HepG2 (cell line): ENCODE measurements around the gene ARSB. TPM values are rescaled to one million over a fixed set of nuclear protein-coding genes. Genes with fewer than 3 reads are reported as not detected.

Experiments
- ATAC-seq: fragments of 200-7000 bp; cut with Tn5 transposase; 3 replicates; pipeline ENCODE4 v1.9.1; 2020; ENCODE audit warnings: mild to moderate bottlenecking, moderate library complexity
- BruUV-seq: library from RNA; stranded (reverse); fragments of 400-500 nt; replicated peaks from 2 replicates; lab custom pipeline; 2021; lab: Mats Ljungman, UMichigan
- CTCF ChIA-PET: fragments of 300-600 bp; formaldehyde crosslinking; extraction: SDS; loops from one replicate; lab custom pipeline; 2021; ENCODE audit warnings: low total read pairs, inconsistent platforms, low intra/inter-chr PET ratio; lab: Yijun Ruan, JAX
- POLR2A ChIA-PET: fragments of 350-600 bp; sonication (Branson Sonifier 250); formaldehyde crosslinking; loops from one replicate; lab custom pipeline; 2020; ENCODE audit warnings: antibody characterized with exemption, inconsistent platforms; lab: Yijun Ruan, JAX
- DNase-seq: peaks from one replicate; pipeline ENCODE4 v3.0.0-alpha.2; 2015; ENCODE audit warnings: low spot score
- FAIRE-seq: peaks from 3 replicates; lab custom pipeline; 2011; peaks lifted over from hg19 to GRCh38; lab: Jason Lieb, UNC
- H2AFZ ChIP-seq: one replicate; pipeline ENCODE4 v1.6.1; 2011; ENCODE audit warnings: low read length, inconsistent platforms
- H3K27ac ChIP-seq: fragments of 300-600 bp; 3 replicates; pipeline ENCODE4 v1.8.0; 2011; ENCODE audit warnings: mixed run types, mild to moderate bottlenecking, mixed read lengths, low read length, inconsistent platforms; ENCODE audit not compliant: insufficient read depth; ENCODE audit errors: extremely low read length
- H3K27me3 ChIP-seq, 2 experiments: fragments of 200-600 bp in 1 of 2; 2 replicates in 1 of 2; 3 replicates in 1 of 2; pipeline versions ENCODE4 v1.6.0 to v1.8.0; 2011; ENCODE audit warnings: low read length in 2 of 2, mild to moderate bottlenecking in 2 of 2, moderate library complexity in 2 of 2, inconsistent platforms in 1 of 2; ENCODE audit not compliant: insufficient read depth in 2 of 2, control insufficient read depth in 1 of 2
- H3K36me3 ChIP-seq, 2 experiments: fragments of 200-600 bp in 1 of 2; replicated peaks in 1 of 2; 2 replicates in 1 of 2; 3 replicates in 1 of 2; pipeline versions ENCODE4 v1.5.1 to v1.8.0; 2011; ENCODE audit warnings: low read length in 2 of 2, inconsistent platforms in 1 of 2; ENCODE audit not compliant: insufficient read depth in 2 of 2, control insufficient read depth in 1 of 2
- H3K4me1 ChIP-seq: 2 replicates; pipeline ENCODE4 v1.5.1; 2012; ENCODE audit warnings: low read length, inconsistent platforms; ENCODE audit not compliant: insufficient read depth
- H3K4me2 ChIP-seq: 2 replicates; pipeline ENCODE4 v1.6.0; 2011; ENCODE audit warnings: low read depth, low read length, inconsistent platforms
- H3K4me3 ChIP-seq, 3 experiments: fragments of 200-600 bp in 1 of 3; sonication (generic), shearing (Covaris generic) in 1 of 3; replicated peaks in 1 of 3; 2 replicates each; pipeline ENCODE4 v1.5.1; 2011 to 2016; ENCODE audit warnings: low read length in 3 of 3, inconsistent platforms in 2 of 3, low read depth in 2 of 3, mild to moderate bottlenecking in 2 of 3, control low read depth in 1 of 3, mixed read lengths in 1 of 3; ENCODE audit not compliant: insufficient read depth in 1 of 3
- H3K79me2 ChIP-seq: one replicate; pipeline ENCODE4 v1.6.1; 2011; ENCODE audit warnings: low read length, inconsistent platforms; ENCODE audit not compliant: insufficient read depth
- H3K9ac ChIP-seq: 2 replicates; pipeline ENCODE4 v1.6.0; 2011; ENCODE audit warnings: mild to moderate bottlenecking, low read depth, low read length, inconsistent platforms; ENCODE audit not compliant: insufficient read depth
- H3K9me3 ChIP-seq: 2 replicates; pipeline ENCODE4 v1.5.1; 2012; ENCODE audit warnings: mild to moderate bottlenecking, low read length
- H4K20me1 ChIP-seq: 2 replicates; pipeline ENCODE4 v1.6.0; 2011; ENCODE audit warnings: inconsistent platforms, mild to moderate bottlenecking, low read length, moderate library complexity; ENCODE audit not compliant: insufficient read depth
- ASH2L ChIP-seq: fragments of 300-600, 200-600 bp; sonication (generic); IDR thresholded peaks from 2 replicates; pipeline ENCODE4 v1.7.0; 2017; ENCODE audit warnings: low read depth, mild to moderate bottlenecking, moderate library complexity, mixed read lengths, low read length; ENCODE audit not compliant: insufficient read length
- ATAD3A ChIP-seq: sonication (generic); formaldehyde crosslinking; IDR thresholded peaks from 2 replicates; pipeline ENCODE4 v1.4.0; 2020; ENCODE audit warnings: missing genetic modification reagents
- HCFC1 ChIP-seq: fragments of 150-350 bp; IDR thresholded peaks from 2 replicates; pipeline ENCODE4 v1.6.1; 2014; ENCODE audit warnings: low read depth, low read length
- JUND ChIP-seq: sonication (generic); formaldehyde crosslinking; IDR thresholded peaks from 2 replicates; pipeline ENCODE4 v1.8.0; 2022; ENCODE audit warnings: mild to moderate bottlenecking, missing genetic modification reagents
- PPARG ChIP-seq: conservative IDR thresholded peaks from 2 replicates; pipeline ENCODE4 v1.6.1; 2016; ENCODE audit warnings: missing biosample characterization, missing genetic modification reagents
- ZNF563 ChIP-seq: sonication (generic); formaldehyde crosslinking; IDR thresholded peaks from 2 replicates; pipeline ENCODE4 v1.8.0; 2022; ENCODE audit warnings: mild to moderate bottlenecking, moderate library complexity, missing genetic modification reagents
- ZNF879 ChIP-seq: sonication (generic); formaldehyde crosslinking; IDR thresholded peaks from 2 replicates; pipeline ENCODE4 v1.8.1; 2023; ENCODE audit warnings: missing genetic modification reagents
- in situ Hi-C: cut with HindIII; loops from 2 replicates; pipeline ENCODE4 v1.10.0; 2017; ENCODE audit warnings: low pct_unique_long_range_greater_than_20kb; ENCODE audit not compliant: extremely low pct_ligation_motif_present
- intact Hi-C: fragments of 100-400 bp; cut with micrococcal nuclease; formaldehyde crosslinking; loops from one replicate; pipeline ENCODE4 v1.10.0; 2022; ENCODE audit not compliant: unreplicated experiment
- polyA plus RNA-seq, 8 experiments: library from polyadenylated mRNA; depleted of rRNA in 3 of 8; stranded (reverse) in 7 of 8; unstranded in 1 of 8; fragments of >200 nt; fragmentation: Illumina TruSeq in 4 of 8; extraction: Trizol in 4 of 8; gene quantifications; 2 replicates each; pipeline versions ENCODE4 v1.2.1 to v1.2.3, GENCODE V29; 2011 to 2016; ENCODE audit warnings: low read depth in 4 of 8, missing spikeins in 1 of 8, mixed read lengths in 1 of 8; ENCODE audit not compliant: insufficient read depth in 1 of 8
- total RNA-seq, 5 experiments: library from RNA; depleted of rRNA; stranded (reverse); fragments of >200 nt; fragmentation: Illumina TruSeq; extraction: Trizol; gene quantifications; 2 replicates each; pipeline ENCODE4 v1.2.3, GENCODE V29; 2016; ENCODE audit warnings: low read depth in 1 of 5
- TF ChIP-seq, protein P1 (sequence below): sonication (generic); formaldehyde crosslinking; IDR thresholded peaks from 2 replicates; pipeline ENCODE4 v1.5.0; 2020; ENCODE audit warnings: missing genetic modification reagents

ARSB gene
- total and polyA plus RNA-seq, 2 of the 13 experiments (the other 11 are each of a cell fraction or from before 2014, with no cell fraction given), result 52.6 to 66.4 TPM

DNA sequence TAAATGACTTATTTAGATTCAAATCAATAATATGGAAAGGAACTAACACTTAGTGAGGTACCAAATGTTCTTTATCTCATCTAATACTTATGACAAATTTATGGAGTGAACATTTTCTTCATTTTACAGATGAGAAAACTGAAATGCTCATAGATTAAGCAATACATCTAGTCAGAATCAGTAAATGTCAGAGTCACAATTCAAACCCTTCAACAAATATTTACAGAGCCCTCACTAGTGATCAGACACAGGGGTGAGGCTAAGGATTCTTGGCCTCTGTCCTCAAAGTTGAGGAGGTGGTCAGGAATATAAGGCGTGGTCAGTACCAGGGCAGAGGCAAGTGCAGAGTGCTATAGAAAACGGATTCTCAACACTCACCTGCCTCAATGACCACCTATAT lies 29.5 kb upstream of the ARSB start (continued):
- no peak for TF ChIP-seq ZNF563 (CRISPR knock-in tag)
- no peak for TF ChIP-seq ASH2L
- no peak for TF ChIP-seq JUND (CRISPR knock-in tag)
- no peak for TF ChIP-seq PPARG (CRISPR knock-in tag)

DNA sequence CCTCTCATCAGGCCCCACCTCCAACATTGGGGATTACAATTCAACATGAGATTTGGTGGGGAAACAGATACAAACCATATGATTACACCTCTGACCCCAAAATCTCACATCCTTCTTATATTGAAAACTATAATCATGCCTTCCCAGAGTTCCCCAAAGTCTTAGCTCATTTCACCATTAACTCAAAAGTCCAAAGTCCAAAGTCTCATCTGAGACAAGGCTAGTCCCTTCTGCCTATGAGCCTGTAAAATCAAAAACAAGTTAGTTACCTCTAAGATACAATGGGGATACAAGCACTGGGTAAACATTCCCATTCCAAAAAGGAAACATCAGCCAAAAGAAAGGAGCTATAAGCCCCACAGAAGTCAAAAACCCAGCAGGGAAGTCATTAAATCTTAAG lies 26.8 kb upstream of the ARSB start:
- Histone ChIP-seq H3K4me3 (no peak overlapping the region), H3K27me3 (no peaks in the 10 kb centered on the region), H3K27ac (no peak overlapping the region), H2AFZ (no peak overlapping the region), H3K4me1 (peaks cover 26% of the 10 kb centered on the region), H3K36me3 (no peaks in the 10 kb centered on the region), H3K79me2 (no peaks in the 10 kb centered on the region), H3K9ac (no peak overlapping the region), H3K9me3 (0 out of 2 replicates have a peak, but pooled peaks cover 8% of the 10 kb centered on the region), H3K4me2 (no peak overlapping the region), H4K20me1 (no peaks in the 10 kb centered on the region)
- CTCF ChIA-PET, result no interaction called here
- BruUV-seq, result no TSS peak
- TF ChIP-seq HCFC1 (no peak), JUND (CRISPR knock-in tag) (no peak), ZNF879 (CRISPR knock-in tag) (no peak), ATAD3A (CRISPR knock-in tag) (no peak)
- TF ChIP-seq, protein P1, sequence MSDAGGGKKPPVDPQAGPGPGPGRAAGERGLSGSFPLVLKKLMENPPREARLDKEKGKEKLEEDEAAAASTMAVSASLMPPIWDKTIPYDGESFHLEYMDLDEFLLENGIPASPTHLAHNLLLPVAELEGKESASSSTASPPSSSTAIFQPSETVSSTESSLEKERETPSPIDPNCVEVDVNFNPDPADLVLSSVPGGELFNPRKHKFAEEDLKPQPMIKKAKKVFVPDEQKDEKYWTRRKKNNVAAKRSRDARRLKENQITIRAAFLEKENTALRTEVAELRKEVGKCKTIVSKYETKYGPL (CRISPR knock-in tag), result no peak
- no peak for DNase-seq
- POLR2A ChIA-PET, result no interaction called here
- no peak for ATAC-seq
- in situ Hi-C loops, result loop anchor here (25.0 kb wide), 1 partner anchor 450 kb away; no protein-coding TSS in a partner anchor
- intact Hi-C loops, result no loop called here
- no peak for FAIRE-seq
